Gastroesophageal sphincter (tissue), 4 donors: ENCODE results near the gene HMGB4. TPM values are rescaled to one million over a fixed set of nuclear protein-coding genes. Genes with fewer than 3 reads are reported as not detected.
A peak's percentile ranks its signal among the peaks of the same experiment; 100 is the strongest.

Experiments used
- ATAC-seq: fragments of 150-250 bp; one replicate; pipeline ENCODE4 v1.9.1; 2016; ENCODE audit warnings: mild to moderate bottlenecking, moderate library complexity
- H3K27ac ChIP-seq, 4 donors: fragments of 200-600 bp; sonication (generic) in 3 of 4; 1 replicate in 3 of 4; 2 replicates in 1 of 4; pipeline ENCODE4 v1.5.1; 2016 to 2019
- H3K27me3 ChIP-seq: fragments of 200-600 bp; sonication (generic); one replicate; pipeline ENCODE4 v1.5.1; 2019
- H3K36me3 ChIP-seq, 2 donors: fragments of 200-600 bp; sonication (generic); one replicate each; pipeline ENCODE4 v1.5.1; 2019; ENCODE audit warnings: control low read depth in 1 of 2
- H3K4me1 ChIP-seq, 3 donors: fragments of 200-600 bp; sonication (generic); 1 replicate in 2 of 3; 2 replicates in 1 of 3; pipeline ENCODE4 v1.5.1; 2016 to 2019; ENCODE audit warnings: control low read depth in 2 of 3
- H3K4me3 ChIP-seq, 2 donors: fragments of 200-600 bp; sonication (generic); one replicate each; pipeline ENCODE4 v1.5.1; 2019; ENCODE audit warnings: mild to moderate bottlenecking in 1 of 2, moderate library complexity in 1 of 2
- H3K9me3 ChIP-seq, 3 donors: fragments of 200-600 bp; sonication (generic); one replicate each; pipeline ENCODE4 v1.5.1; 2017 to 2019; ENCODE audit warnings: control low read depth in 2 of 3
- CTCF ChIP-seq, 4 experiments: fragments of 200-600 bp in 2 of 4; fragments of 450-650 bp in 2 of 4; sonication (generic) in 1 of 4; IDR thresholded peaks; one replicate each; pipeline ENCODE4 v1.5.1; 2017 to 2019; ENCODE audit warnings: antibody characterized with exemption in 4 of 4, mild to moderate bottlenecking in 2 of 4, moderate library complexity in 2 of 4
- EP300 ChIP-seq: sonication (generic); formaldehyde crosslinking; IDR thresholded peaks from one replicate; pipeline ENCODE4 v1.6.1; 2017; ENCODE audit warnings: antibody characterized with exemption, mild to moderate bottlenecking
- POLR2A ChIP-seq, 2 donors: fragments of 450-650 bp; IDR thresholded peaks; one replicate each; pipeline ENCODE4 v1.6.1; 2017; ENCODE audit warnings: antibody characterized with exemption in 2 of 2, mild to moderate bottlenecking in 2 of 2, moderate library complexity in 1 of 2
- POLR2AphosphoS5 ChIP-seq: sonication (generic); formaldehyde crosslinking; IDR thresholded peaks from one replicate; pipeline ENCODE4 v1.6.1; 2017; ENCODE audit warnings: antibody characterized with exemption
- WGBS, 2 donors: methylation state at CpG; one replicate each; pipeline ENCODE4 v1.1.5; 2018; ENCODE audit warnings: low coverage in 1 of 2; 5-methylcytosine and 5-hydroxymethylcytosine counted together
- total RNA-seq, 4 donors: library from RNA; depleted of rRNA; stranded (reverse); fragments of >200 nt; gene quantifications; one replicate each; pipeline ENCODE4 v1.1.0, GENCODE V29; 2016

The HMGB4 gene
- total RNA-seq, 4 donors from 2014 or later, result not detected

GRCh38 chr1:33878392-33878791, 14.5 kb downstream of the HMGB4 start:
- H3K27me3 ChIP-seq, result peaks cover 49% of the 10 kb centered on the region
- no peak for TF ChIP-seq POLR2A (IDR thresholded peaks at IDR 0.05)
- no peak for TF ChIP-seq EP300
- no peak for TF ChIP-seq CTCF (IDR thresholded peaks at IDR 0.05)
- TF ChIP-seq POLR2AphosphoS5, result no peak
- 80 to 90% methylated on average over 1 of the region's 2 CpGs for WGBS, 2 donors
- H3K9me3 ChIP-seq, result no peaks in the 10 kb centered on the region
- no peak overlapping the region for H3K27ac ChIP-seq
- H3K4me1 ChIP-seq, result no peaks in the 10 kb centered on the region
- ATAC-seq, result no peak
- no peaks in the 10 kb centered on the region for H3K36me3 ChIP-seq
- H3K4me3 ChIP-seq, result no peak overlapping the region

GRCh38 chr1:33880305-33880704, 16.4 kb downstream of the HMGB4 start:
- no peak for ATAC-seq
- peaks cover 59% of the 10 kb centered on the region for H3K27me3 ChIP-seq
- no peak overlapping the region for H3K27ac ChIP-seq
- no peaks in the 10 kb centered on the region for H3K36me3 ChIP-seq
- H3K4me1 ChIP-seq, result no peaks in the 10 kb centered on the region
- 21 to 43% methylated on average over 2 of the region's 2 CpGs for WGBS, 2 donors
- H3K4me3 ChIP-seq, result no peak overlapping the region
- no peaks in the 10 kb centered on the region for H3K9me3 ChIP-seq
- TF ChIP-seq CTCF (IDR thresholded peaks at IDR 0.05), result no peak
- TF ChIP-seq POLR2AphosphoS5, result no peak
- no peak for TF ChIP-seq POLR2A (IDR thresholded peaks at IDR 0.05)
- TF ChIP-seq EP300, result no peak

- ATAC-seq, result no peak
Observed at GRCh38 chr1:33886496-33886895, 22.6 kb downstream of the HMGB4 start.

GRCh38 chr1:33893147-33893830, 29.4 kb downstream of the HMGB4 start:
- Histone ChIP-seq H3K9me3 (no peaks in the 10 kb centered on the region), H3K27ac (peak overlapping the region in 3 of 4 donors; percentile 47 to 62 (median 52)), H3K4me1 (no peaks in the 10 kb centered on the region), H3K36me3 (no peaks in the 10 kb centered on the region), H3K27me3 (peaks cover 5% of the 10 kb centered on the region), H3K4me3 (no peak overlapping the region)
- no peak for TF ChIP-seq EP300
- peak; percentile 6 for TF ChIP-seq POLR2AphosphoS5
- no peak for TF ChIP-seq POLR2A (IDR thresholded peaks at IDR 0.05)
- WGBS, 2 donors, result 20 to 29% methylated on average over 3 of the region's 3 CpGs
- ATAC-seq, result peak; percentile 79

More at GRCh38 chr1:33886496-33886895, 22.6 kb downstream of the HMGB4 start:
- peaks cover 37% of the 10 kb centered on the region for H3K27me3 ChIP-seq
- H3K27ac ChIP-seq, result no peak overlapping the region
- H3K4me1 ChIP-seq, result no peaks in the 10 kb centered on the region
- WGBS, 2 donors, result 9% methylated on average over 4 of the region's 5 CpGs; no CpG with 5 or more reads in 1 of the 2 donors
- no peak overlapping the region for H3K4me3 ChIP-seq
- H3K36me3 ChIP-seq, result no peaks in the 10 kb centered on the region
- TF ChIP-seq EP300 (no peak), POLR2A (IDR thresholded peaks at IDR 0.05) (no peak), CTCF (IDR thresholded peaks at IDR 0.05) (no peak)
- H3K9me3 ChIP-seq, result no peaks in the 10 kb centered on the region

- no peaks in the 10 kb centered on the region for H3K36me3 ChIP-seq
- peaks cover 5% of the 10 kb centered on the region for H3K27me3 ChIP-seq
- H3K9me3 ChIP-seq, result no peaks in the 10 kb centered on the region
- H3K4me1 ChIP-seq, result no peaks in the 10 kb centered on the region
- H3K27ac ChIP-seq, result no peak overlapping the region
- H3K4me3 ChIP-seq, result no peak overlapping the region
- no peak for ATAC-seq
- 55 to 64% methylated on average over 5 of the region's 8 CpGs for WGBS, 2 donors
- no peak for TF ChIP-seq POLR2A (IDR thresholded peaks at IDR 0.05)
- no peak for TF ChIP-seq EP300
- TF ChIP-seq CTCF (IDR thresholded peaks at IDR 0.05), result no peak
- TF ChIP-seq POLR2AphosphoS5, result no peak
Observed at GRCh38 chr1:33895396-33895795, 31.5 kb downstream of the HMGB4 start.
